Measurements from ENCODE around the gene IFT52.

DNA sequence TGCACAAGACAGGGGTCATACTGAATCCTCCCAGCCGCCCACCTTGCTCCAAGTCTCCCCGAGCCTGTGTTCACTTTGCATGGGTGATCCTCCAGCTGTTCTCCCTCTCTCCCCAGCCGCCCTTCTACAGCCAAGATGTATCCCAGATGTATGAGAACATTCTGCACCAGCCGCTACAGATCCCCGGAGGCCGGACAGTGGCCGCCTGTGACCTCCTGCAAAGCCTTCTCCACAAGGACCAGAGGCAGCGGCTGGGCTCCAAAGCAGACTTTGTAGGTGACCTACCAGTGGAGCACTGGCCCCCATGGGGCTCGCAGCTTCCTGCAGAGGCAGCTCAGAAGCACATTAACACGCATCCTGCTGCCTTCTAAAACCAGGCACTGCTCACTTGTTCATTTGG, 14.6 kb upstream of the IFT52 start:
- no peak for TF ChIP-seq POLR2A (IDR thresholded peaks at IDR 0.05)
- TF ChIP-seq, protein P1, sequence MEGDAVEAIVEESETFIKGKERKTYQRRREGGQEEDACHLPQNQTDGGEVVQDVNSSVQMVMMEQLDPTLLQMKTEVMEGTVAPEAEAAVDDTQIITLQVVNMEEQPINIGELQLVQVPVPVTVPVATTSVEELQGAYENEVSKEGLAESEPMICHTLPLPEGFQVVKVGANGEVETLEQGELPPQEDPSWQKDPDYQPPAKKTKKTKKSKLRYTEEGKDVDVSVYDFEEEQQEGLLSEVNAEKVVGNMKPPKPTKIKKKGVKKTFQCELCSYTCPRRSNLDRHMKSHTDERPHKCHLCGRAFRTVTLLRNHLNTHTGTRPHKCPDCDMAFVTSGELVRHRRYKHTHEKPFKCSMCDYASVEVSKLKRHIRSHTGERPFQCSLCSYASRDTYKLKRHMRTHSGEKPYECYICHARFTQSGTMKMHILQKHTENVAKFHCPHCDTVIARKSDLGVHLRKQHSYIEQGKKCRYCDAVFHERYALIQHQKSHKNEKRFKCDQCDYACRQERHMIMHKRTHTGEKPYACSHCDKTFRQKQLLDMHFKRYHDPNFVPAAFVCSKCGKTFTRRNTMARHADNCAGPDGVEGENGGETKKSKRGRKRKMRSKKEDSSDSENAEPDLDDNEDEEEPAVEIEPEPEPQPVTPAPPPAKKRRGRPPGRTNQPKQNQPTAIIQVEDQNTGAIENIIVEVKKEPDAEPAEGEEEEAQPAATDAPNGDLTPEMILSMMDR (IDR thresholded peaks at IDR 0.05): no peak

Data from esophagus squamous epithelium (tissue), 4 donors.